GM20000 (cell line): ENCODE results near the gene FCHSD1.
A peak's percentile ranks its signal among the peaks of the same experiment; 100 is the strongest.

Source experiments
- DNase-seq: peaks from one replicate; pipeline ENCODE4 v3.0.0; 2012; ENCODE audit warnings: low spot score
- CTCF ChIP-seq: IDR thresholded peaks from 2 replicates; pipeline ENCODE4 v1.5.1; 2012; ENCODE audit warnings: mild to moderate bottlenecking, control low read depth; ENCODE audit errors: extremely low read depth, missing control alignments

Gene FCHSD1

GRCh38 chr5:141628175-141628788 lies 22.9 kb downstream of the FCHSD1 start:
- TF ChIP-seq CTCF = no peak
- no peak for DNase-seq

GRCh38 chr5:141623611-141624010 lies 27.6 kb downstream of the FCHSD1 start:
- no peak for TF ChIP-seq CTCF
- DNase-seq = no peak

GRCh38 chr5:141623186-141623585 lies 28.0 kb downstream of the FCHSD1 start:
- DNase-seq = peak; percentile 63
- no peak for TF ChIP-seq CTCF

- DNase-seq = peak; percentile 96
Measured at GRCh38 chr5:141618804-141619554, 32.2 kb downstream of the FCHSD1 start, which contains the start of gene DIAPH1. Gene DIAPH1 (minus strand): TSS chr5:141619000. CDS start chr5:141618914, 86 bp downstream.

GRCh38 chr5:141618030-141618803 lies 33.0 kb downstream of the FCHSD1 start:
- TF ChIP-seq CTCF = no peak
- peak; percentile 57 for DNase-seq

More at GRCh38 chr5:141618804-141619554, 32.2 kb downstream of the FCHSD1 start, which contains the start of gene DIAPH1:
- TF ChIP-seq CTCF = peak; percentile 86

GRCh38 chr5:141617682-141618029 lies 33.6 kb downstream of the FCHSD1 start:
- DNase-seq = no peak
- no peak for TF ChIP-seq CTCF

GRCh38 chr5:141617128-141617527 lies 34.1 kb downstream of the FCHSD1 start:
- no peak for TF ChIP-seq CTCF
- DNase-seq = no peak
